Left renal cortex interstitium (tissue), 4 donors: ENCODE measurements around the gene EPHB6. TPM values are rescaled to one million over a fixed set of nuclear protein-coding genes. Genes with fewer than 3 reads are reported as not detected.

Experiments
- DNase-seq, 4 donors: peaks; one replicate each; pipeline ENCODE4 v3.0.0-alpha.2; 2013; ENCODE audit warnings: low read depth in 4 of 4, low spot score in 2 of 4, missing footprints in 1 of 4
- polyA plus RNA-seq, 4 donors: library from polyadenylated mRNA; unstranded; fragments of 120-200 nt; gene quantifications; one replicate each; pipeline ENCODE4 v1.2.1, GENCODE V29; 2013; ENCODE audit not compliant: insufficient read length in 4 of 4

The EPHB6 gene
- polyA plus RNA-seq: 10 to 100 TPM; 21.0 to 28.6 (median 25.1) TPM

GRCh38 chr7:142854372-142855113 is at the start of gene EPHB6:
Gene EPHB6 (plus strand): TSS chr7:142855076. CDS start chr7:142863228, 8,152 bp downstream.
- DNase-seq: peak; percentile 42 to 61 (median 59)

DNA sequence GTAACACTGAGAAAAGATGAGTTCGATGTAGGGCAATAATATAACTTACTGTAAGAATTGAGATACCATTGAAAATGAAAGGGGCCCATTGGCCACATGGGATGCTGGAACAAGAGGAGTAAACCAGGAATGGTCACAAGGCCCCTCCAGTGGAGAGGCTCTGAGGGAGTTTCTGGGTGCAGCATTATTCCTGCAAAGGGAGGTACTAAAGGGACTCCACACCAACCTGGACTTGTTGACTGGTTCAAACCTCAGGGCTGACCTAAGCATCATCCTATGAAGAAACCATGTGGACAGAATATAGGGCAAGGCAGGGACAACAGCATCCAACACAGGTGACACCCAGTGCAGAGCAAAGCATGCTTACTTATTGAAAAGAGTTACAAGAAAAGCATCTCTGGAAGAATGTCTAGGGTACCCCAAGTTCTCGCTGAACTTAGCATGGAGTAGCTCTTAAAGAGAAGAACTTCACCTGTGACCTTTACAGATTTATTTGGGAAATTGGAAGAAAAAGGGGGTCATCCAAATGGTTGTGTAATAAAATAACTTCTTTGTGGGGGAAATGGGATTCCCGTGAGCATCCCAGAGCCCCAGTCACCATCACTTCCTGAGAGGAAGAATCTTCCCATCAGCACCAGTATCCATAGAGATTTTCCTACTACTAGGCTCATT is 49.4 kb upstream of the EPHB6 start:
- DNase-seq: no peak

DNA sequence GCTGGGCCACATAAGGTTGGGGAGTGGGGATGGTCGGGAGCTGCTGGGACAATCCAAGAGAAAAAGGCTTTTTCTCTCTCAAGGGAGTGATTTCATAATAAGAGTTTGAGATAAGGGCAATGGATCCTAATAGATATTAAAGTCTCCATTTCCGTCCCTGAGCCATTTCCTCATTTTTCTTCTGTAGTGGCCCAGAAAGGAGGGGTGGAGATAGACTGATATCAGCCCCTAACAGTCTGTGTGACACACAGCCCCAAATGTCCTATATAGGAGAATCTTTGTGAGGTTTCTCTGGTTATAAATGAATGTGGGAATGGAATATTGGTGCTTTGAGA is 48.9 kb upstream of the EPHB6 start:
- DNase-seq: no peak

DNA sequence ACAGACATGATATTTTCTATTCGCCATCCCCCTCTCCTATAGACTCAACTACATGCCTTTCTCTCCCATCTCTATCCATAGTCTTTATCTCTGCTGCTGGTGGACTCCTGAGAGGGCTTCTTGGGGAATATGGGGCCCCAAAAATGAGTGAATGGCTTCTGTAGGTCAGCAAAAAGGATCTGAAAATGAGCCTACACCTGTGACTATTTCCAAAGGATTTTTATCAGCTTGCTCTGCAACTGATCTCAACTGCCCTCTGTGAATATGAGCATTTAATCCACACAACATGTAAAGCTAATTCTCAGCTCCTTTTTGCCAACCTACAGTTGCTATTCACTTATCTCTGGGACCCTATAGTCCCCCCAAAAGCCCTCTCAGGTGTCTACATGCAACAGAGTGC is 47.9 kb upstream of the EPHB6 start:
- DNase-seq: no peak

DNA sequence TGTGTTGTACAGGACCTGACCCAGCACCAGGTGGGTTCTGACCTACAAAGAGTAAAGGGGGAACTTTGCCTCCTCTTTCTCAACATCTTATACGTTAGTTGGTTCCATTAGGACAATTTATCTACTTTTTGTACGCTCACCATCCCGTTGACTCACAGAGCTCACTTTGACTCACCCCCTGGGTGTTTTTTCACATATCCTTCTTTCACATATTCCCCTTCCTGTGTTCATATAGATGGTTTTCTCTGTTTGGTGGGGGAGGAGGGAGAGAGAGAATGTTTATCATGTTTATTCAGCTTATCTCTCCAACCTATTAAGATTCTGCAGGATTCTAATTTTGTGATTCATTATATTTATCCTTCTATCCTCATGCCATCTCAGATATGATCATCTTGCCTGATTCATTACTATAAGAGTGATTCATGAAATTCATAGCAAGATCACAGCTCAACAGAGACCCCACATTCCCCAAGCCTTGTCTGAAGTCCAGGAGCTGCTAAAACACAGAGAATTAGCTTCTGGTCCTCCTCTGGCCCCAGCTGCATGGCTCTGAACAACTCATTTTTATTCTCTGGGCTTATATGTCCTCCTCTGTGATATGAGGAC is 46.9 kb upstream of the EPHB6 start:
- DNase-seq: no peak

DNA sequence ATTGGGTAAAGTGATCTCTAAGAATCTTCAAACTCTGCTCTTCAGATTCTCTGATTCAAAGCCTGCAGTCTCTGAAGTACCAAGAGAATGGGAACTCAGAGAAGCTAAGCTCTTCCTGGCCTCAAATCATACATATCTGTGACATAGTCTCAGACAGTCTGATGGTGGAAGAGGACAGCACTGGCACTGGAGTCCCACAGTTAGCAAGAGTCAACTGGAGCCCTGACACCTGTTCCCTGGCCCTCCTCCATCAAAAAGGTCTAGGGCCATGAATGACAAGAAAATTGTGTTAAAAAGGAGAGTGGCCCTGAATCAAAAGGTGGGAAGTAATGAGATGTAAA is 46.4 kb upstream of the EPHB6 start:
- no peak for DNase-seq

DNA sequence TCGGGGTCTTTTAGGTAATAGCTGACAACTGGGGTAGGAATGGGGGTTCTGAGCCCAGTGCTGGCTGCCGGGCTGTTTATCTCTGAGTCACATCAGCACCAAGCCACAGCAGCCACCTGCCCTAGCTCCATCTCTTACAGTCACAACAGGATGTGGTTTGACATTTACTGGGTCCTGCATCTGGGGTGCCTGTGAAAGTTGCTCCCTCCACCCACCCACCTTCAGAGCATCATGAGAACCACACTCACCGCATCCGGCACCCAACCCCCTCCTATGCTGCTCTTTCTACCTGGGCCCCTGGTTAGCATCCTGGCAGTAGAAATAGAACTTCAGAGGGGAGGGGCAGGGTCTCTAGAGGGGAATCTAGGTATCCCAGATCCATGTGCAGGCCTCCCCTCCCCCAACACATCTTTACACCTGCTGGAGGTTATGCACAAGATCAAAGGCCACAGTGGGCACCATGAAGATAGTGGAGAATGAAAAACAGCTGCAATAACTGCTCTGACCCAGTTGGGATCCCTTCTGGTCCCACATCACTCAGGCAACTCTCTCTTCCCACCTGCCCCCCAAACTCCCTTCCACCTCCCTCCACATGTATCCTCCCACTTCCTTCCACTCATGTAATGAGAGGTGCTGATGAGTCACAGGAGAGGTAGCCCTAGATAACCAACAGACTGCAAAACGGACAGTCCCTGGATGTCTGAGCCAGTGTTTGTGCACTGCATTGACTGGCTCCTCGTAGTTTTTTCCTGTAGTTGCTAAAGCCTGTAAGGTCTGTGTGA is 45.9 kb upstream of the EPHB6 start:
- no peak for DNase-seq

- no peak for DNase-seq
Measured at GRCh38 chr7:142809671-142810070, 45.2 kb upstream of the EPHB6 start.

GRCh38 chr7:142811154-142811737 is 43.6 kb upstream of the EPHB6 start:
- DNase-seq: no peak

- DNase-seq: no peak
Measured at GRCh38 chr7:142812437-142813215, 42.2 kb upstream of the EPHB6 start.

DNA sequence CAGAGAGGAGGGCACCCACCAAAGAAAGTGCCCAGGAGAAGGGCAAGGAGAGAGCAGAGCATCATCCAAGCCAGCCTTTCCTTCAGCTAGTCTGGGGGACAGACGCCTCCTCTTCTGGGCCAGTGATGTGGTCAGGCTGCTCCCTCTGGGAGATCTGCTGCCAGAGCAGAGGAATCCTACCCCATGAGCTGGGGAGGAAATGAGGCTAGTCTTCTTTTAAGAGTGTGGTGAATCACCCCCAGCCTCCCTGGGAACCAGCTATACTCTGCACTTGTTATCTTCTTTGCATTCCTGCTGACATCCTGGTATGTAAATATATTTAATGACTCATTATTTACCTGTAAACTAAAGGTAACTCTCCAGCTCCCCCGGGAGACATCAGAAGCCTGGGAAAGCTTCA is 41.6 kb upstream of the EPHB6 start:
- DNase-seq: no peak

DNA sequence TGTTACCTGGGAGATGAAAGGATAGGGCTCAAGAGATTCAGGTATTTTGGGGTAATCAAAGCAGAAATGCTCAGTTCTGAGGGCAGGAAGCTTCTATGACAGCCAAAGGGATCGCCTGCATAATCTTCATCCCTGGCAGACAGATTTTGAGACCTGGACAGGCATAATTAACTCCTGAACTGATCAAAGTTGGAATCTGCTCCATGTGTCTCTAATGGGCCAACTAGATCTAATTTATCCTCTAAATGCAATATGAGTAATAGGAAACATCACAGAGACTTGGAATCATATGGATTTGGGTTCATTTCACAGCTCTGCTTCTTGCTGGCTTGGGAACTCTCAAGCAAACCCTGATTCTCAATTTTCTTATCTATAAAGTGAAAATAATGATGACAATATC is 41.2 kb upstream of the EPHB6 start:
- no peak for DNase-seq

GRCh38 chr7:142814451-142814850 is 40.4 kb upstream of the EPHB6 start:
- no peak for DNase-seq

- DNase-seq: no peak
Measured at GRCh38 chr7:142815134-142815533, 39.7 kb upstream of the EPHB6 start.

DNA sequence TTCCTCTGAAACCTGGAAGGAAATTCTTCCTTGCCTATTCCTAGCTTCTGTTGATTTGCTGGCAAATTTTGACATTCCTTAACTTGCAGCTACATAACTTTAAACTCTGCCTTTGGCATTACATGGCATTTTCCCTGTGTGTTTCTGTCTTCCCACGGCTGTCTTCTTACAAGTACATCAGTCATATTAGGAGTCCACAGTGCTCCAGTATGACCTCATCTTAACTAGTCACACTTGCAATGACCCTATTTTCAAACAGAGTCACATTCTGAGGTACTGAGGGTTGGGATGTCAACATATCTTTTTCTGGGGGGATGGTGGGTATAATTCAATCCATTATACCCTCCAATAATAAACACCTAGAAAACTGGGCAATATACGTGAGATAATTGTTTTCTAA is 37.4 kb upstream of the EPHB6 start:
- no peak for DNase-seq

- DNase-seq: no peak
Measured at GRCh38 chr7:142819530-142819929, 35.3 kb upstream of the EPHB6 start.

DNA sequence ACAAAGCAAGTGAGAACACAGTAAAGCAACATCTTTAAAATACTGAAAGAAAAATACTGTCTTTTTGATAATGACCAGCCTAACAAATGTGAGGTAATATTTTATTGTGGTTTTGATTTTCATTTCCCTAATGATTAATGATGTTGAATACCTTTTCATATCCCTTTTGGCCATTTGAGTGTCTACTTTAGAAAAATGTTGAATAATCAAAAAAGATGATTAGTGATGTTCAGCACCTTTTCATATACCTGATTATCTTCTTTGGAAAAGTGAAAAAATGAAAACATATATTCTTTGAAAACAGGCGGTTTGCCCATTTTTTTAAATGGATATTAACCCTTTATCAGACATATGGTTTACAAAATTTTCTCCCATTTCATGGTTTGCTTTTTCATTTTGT is 32.2 kb upstream of the EPHB6 start:
- DNase-seq: no peak

DNA sequence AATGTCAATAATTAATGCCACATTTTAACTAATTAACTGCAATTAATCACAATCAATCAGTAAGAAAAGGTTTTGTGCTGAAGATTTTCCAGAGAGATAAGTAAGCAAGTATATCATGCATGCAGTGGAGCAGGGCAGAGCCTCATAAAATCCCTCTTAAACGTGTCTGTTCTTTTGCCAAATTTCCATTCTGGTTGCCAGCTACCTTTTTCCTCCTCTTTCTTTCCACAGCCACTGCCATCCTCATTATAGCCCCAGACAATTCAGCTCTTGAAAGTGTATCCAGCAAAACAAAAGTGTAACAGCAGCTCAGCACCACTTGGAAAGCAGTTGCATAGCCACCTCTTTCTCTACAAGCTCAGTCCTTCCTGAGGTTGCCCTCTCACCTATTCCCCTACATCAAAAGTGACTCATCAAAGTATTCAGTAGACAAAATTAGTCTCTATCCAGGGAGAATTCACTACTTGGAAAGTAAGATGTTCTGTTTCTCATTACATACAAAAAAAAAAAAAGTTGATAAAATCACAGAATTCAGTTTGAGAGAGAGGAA is 26.9 kb upstream of the EPHB6 start:
- DNase-seq: no peak

GRCh38 chr7:142832417-142832816 is 22.5 kb upstream of the EPHB6 start:
- no peak for DNase-seq
